ENCODE data around the gene ATXN2. TPM values are rescaled to one million over a fixed set of nuclear protein-coding genes. Genes with fewer than 3 reads are reported as not detected.
A peak's percentile ranks its signal among the peaks of the same experiment; 100 is the strongest.

The ATXN2 gene
- total and polyA plus RNA-seq, 4 donors: 11.5 to 33.1 (median 22.1) TPM

DNA sequence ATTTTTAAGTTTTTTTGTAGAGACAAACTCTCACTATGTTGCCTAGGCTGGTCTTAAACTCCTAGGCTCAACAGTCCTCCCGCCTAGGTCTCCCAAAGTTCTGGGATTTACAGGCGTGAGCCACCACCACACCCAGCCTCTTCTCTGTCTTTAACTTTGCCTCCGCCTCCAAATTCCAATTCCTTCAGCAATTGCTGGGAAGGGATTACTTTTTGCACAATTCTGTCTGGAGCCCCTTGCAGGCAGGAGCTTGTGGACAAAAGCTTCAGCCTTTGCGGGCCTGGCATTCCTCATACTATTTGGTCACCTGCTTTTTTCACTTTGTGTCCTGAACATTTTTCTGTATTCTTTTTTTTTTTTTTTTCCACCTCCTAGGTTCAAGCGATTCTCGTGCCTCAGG is 167.3 kb downstream of the ATXN2 start (continued):
- TF ChIP-seq, protein P1, sequence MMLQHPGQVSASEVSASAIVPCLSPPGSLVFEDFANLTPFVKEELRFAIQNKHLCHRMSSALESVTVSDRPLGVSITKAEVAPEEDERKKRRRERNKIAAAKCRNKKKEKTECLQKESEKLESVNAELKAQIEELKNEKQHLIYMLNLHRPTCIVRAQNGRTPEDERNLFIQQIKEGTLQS (IDR thresholded peaks at IDR 0.05): no peak

GRCh38 chr12:111430433-111431353 is 168.4 kb downstream of the ATXN2 start:
- Histone ChIP-seq H3K36me3 (ENCODE audit: control insufficient read depth in 4 of 4, insufficient read depth in 3 of 4, low read depth in 1 of 4, low read length in 3 of 4) (no peaks in the 10 kb centered on the region), H3K9me3 (ENCODE audit: control insufficient read depth in 4 of 4, low read length in 3 of 4) (no peaks in the 10 kb centered on the region), H3K4me1 (ENCODE audit: control insufficient read depth in 4 of 4, insufficient read depth in 4 of 4, low read length in 3 of 4) (peaks cover 29 to 72% (median 49%) of the 10 kb centered on the region in 4 donors), H3K9ac (ENCODE audit: low read depth in 1 of 2, low read length in 2 of 2) (peak overlapping the region in 1 of 2 donors; percentile 65), H3K4me3 (ENCODE audit: low read depth in 1 of 3, low read length in 3 of 3) (no peak overlapping the region), H3K27ac (ENCODE audit: low read depth in 1 of 2, low read length in 2 of 2) (peak overlapping the region; percentile 92 to 94), H3K27me3 (ENCODE audit: control insufficient read depth in 4 of 4, insufficient read depth in 4 of 4, low read length in 3 of 4) (no peaks in the 10 kb centered on the region)
- TF ChIP-seq CTCF (IDR thresholded peaks at IDR 0.05; ENCODE audit: low read depth, low read length, missing input control): no peak
- TF ChIP-seq GABPA (IDR thresholded peaks at IDR 0.05 in 1 of 2, conservative IDR thresholded peaks at IDR 0.05 in 1 of 2): no peak
- TF ChIP-seq NR2F2 (IDR thresholded peaks at IDR 0.05): peak; percentile 82
- TF ChIP-seq HNF4G (IDR thresholded peaks at IDR 0.05): peak; percentile 86
- TF ChIP-seq TAF1 (conservative IDR thresholded peaks at IDR 0.05): no peak
- TF ChIP-seq, protein P1 (IDR thresholded peaks at IDR 0.05): no peak
- TF ChIP-seq FOXA2 (IDR thresholded peaks at IDR 0.05): no peak
- TF ChIP-seq RXRA (IDR thresholded peaks at IDR 0.05): peak; percentile 81 to 87
- TF ChIP-seq EGR1 (IDR thresholded peaks at IDR 0.05; ENCODE audit: low read depth in 2 of 2): no peak
- peak; percentile 79 for TF ChIP-seq SP1 (IDR thresholded peaks at IDR 0.05)
- TF ChIP-seq, protein P2, sequence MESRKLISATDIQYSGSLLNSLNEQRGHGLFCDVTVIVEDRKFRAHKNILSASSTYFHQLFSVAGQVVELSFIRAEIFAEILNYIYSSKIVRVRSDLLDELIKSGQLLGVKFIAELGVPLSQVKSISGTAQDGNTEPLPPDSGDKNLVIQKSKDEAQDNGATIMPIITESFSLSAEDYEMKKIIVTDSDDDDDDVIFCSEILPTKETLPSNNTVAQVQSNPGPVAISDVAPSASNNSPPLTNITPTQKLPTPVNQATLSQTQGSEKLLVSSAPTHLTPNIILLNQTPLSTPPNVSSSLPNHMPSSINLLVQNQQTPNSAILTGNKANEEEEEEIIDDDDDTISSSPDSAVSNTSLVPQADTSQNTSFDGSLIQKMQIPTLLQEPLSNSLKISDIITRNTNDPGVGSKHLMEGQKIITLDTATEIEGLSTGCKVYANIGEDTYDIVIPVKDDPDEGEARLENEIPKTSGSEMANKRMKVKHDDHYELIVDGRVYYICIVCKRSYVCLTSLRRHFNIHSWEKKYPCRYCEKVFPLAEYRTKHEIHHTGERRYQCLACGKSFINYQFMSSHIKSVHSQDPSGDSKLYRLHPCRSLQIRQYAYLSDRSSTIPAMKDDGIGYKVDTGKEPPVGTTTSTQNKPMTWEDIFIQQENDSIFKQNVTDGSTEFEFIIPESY (IDR thresholded peaks at IDR 0.05): no peak
- TF ChIP-seq REST (IDR thresholded peaks at IDR 0.05): no peak
- peak in 1 of 2 donors; percentile 17 for TF ChIP-seq JUND (IDR thresholded peaks at IDR 0.05)
- no peak for TF ChIP-seq FOXA1 (IDR thresholded peaks at IDR 0.05)
- TF ChIP-seq YY1 (IDR thresholded peaks at IDR 0.05): peak; percentile 42
- TF ChIP-seq RAD21 (IDR thresholded peaks at IDR 0.05): no peak
- peak; percentile 90 to 98 for TF ChIP-seq HNF4A (conservative IDR thresholded peaks at IDR 0.05)
- TF ChIP-seq, protein P3, sequence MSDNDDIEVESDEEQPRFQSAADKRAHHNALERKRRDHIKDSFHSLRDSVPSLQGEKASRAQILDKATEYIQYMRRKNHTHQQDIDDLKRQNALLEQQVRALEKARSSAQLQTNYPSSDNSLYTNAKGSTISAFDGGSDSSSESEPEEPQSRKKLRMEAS (IDR thresholded peaks at IDR 0.05): no peak
- WGBS: 27% methylated on average over 17 of the region's 17 CpGs
- no peak for DNase-seq (ENCODE audit: low spot score)

Measured in liver (tissue), 9 donors.